Astrocyte (in vitro differentiated cells and primary cell): ENCODE measurements around the gene CLDN1. TPM values are rescaled to one million over a fixed set of nuclear protein-coding genes. Genes with fewer than 3 reads are reported as not detected.

Experiments used
- DNase-seq: peaks from one replicate; pipeline ENCODE4 v3.0.0-alpha.2; 2010; ENCODE audit warnings: low read depth
- FAIRE-seq: peaks from 2 replicates; lab custom pipeline; 2011; peaks lifted over from hg19 to GRCh38; lab: Jason Lieb, UNC
- H2AFZ ChIP-seq: 2 replicates; pipeline ENCODE4 v1.6.0; 2012; ENCODE audit warnings: low read depth, low read length, inconsistent platforms
- H3K27ac ChIP-seq: 2 replicates; pipeline ENCODE4 v1.5.1; 2011; ENCODE audit warnings: low read depth, low read length, inconsistent platforms
- H3K27me3 ChIP-seq: 2 replicates; pipeline ENCODE4 v1.6.0; 2011; ENCODE audit warnings: low read length, inconsistent platforms; ENCODE audit not compliant: insufficient read depth
- H3K36me3 ChIP-seq: 2 replicates; pipeline ENCODE4 v1.5.1; 2011; ENCODE audit warnings: low read length, inconsistent platforms; ENCODE audit not compliant: insufficient read depth
- H3K4me1 ChIP-seq: 2 replicates; pipeline ENCODE4 v1.5.1; 2011; ENCODE audit warnings: low read length, inconsistent platforms; ENCODE audit not compliant: insufficient read depth
- H3K4me2 ChIP-seq: 2 replicates; pipeline ENCODE4 v1.6.0; 2012; ENCODE audit warnings: low read length, inconsistent platforms
- H3K4me3 ChIP-seq: 2 replicates; pipeline ENCODE4 v1.5.1; 2011; ENCODE audit warnings: low read depth, mild to moderate bottlenecking, low read length, inconsistent platforms; ENCODE audit not compliant: insufficient read depth
- H3K79me2 ChIP-seq: 2 replicates; pipeline ENCODE4 v1.6.0; 2012; ENCODE audit warnings: mild to moderate bottlenecking, low read length, inconsistent platforms; ENCODE audit not compliant: insufficient read depth
- H3K9ac ChIP-seq: 2 replicates; pipeline ENCODE4 v1.6.0; 2012; ENCODE audit warnings: mild to moderate bottlenecking, low read length, inconsistent platforms
- H3K9me3 ChIP-seq: 2 replicates; pipeline ENCODE4 v1.5.1; 2012; ENCODE audit warnings: low read depth, mild to moderate bottlenecking, low read length, inconsistent platforms; ENCODE audit not compliant: insufficient read depth
- H4K20me1 ChIP-seq: 2 replicates; pipeline ENCODE4 v1.6.0; 2012; ENCODE audit warnings: low read length, inconsistent platforms; ENCODE audit not compliant: insufficient read depth
- H3K27ac Mint-ChIP-seq: one replicate; pipeline ENCODE4 v1.8.0; 2021; ENCODE audit warnings: mild to moderate bottlenecking, mixed read lengths; ENCODE audit not compliant: unreplicated experiment
- H3K27me3 Mint-ChIP-seq: one replicate; pipeline ENCODE4 v1.8.0; 2021; ENCODE audit warnings: low read depth, mixed read lengths; ENCODE audit not compliant: unreplicated experiment
- H3K36me3 Mint-ChIP-seq: one replicate; pipeline ENCODE4 v1.8.0; 2021; ENCODE audit warnings: low read depth, mixed read lengths; ENCODE audit not compliant: unreplicated experiment
- H3K4me1 Mint-ChIP-seq: one replicate; pipeline ENCODE4 v1.8.0; 2021; ENCODE audit warnings: low read depth, mixed read lengths; ENCODE audit not compliant: unreplicated experiment
- H3K4me3 Mint-ChIP-seq: one replicate; pipeline ENCODE4 v1.8.0; 2021; ENCODE audit warnings: mild to moderate bottlenecking, moderate library complexity, mixed read lengths; ENCODE audit not compliant: unreplicated experiment
- H3K9me3 Mint-ChIP-seq: one replicate; pipeline ENCODE4 v1.8.0; 2021; ENCODE audit warnings: mild to moderate bottlenecking, mixed read lengths; ENCODE audit not compliant: unreplicated experiment
- CTCF ChIP-seq: IDR thresholded peaks from 2 replicates; pipeline ENCODE4 v1.5.1; 2011; ENCODE audit warnings: low read depth, mild to moderate bottlenecking, inconsistent platforms, low read length, moderate library complexity; ENCODE audit not compliant: insufficient read depth
- EZH2 ChIP-seq: IDR thresholded peaks from 2 replicates; pipeline ENCODE4 v1.6.1; 2012; ENCODE audit warnings: mild to moderate bottlenecking, low read length, inconsistent platforms; ENCODE audit not compliant: insufficient read depth
- total RNA-seq: library from RNA; stranded (reverse); gene quantifications from 2 replicates; pipeline ENCODE4 v1.2.1, GENCODE V29; 2021

The CLDN1 gene
- total RNA-seq, 1 donor from 2014 or later, result 35.6 TPM

- Histone ChIP-seq H4K20me1 (no peaks in the 10 kb centered on the region), H3K4me3 (no peak overlapping the region), H3K4me1 (no peaks in the 10 kb centered on the region), H3K9ac (no peak overlapping the region), H3K79me2 (no peaks in the 10 kb centered on the region), H2AFZ (no peak overlapping the region), H3K27ac (no peak overlapping the region), H3K4me2 (no peak overlapping the region), H3K27me3 (no peaks in the 10 kb centered on the region), H3K36me3 (no peaks in the 10 kb centered on the region), H3K9me3 (no peaks in the 10 kb centered on the region)
- H3K9me3 Mint-ChIP-seq, result peaks cover 5% of the 10 kb centered on the region
- H3K27me3 Mint-ChIP-seq, result no peaks in the 10 kb centered on the region
- TF ChIP-seq CTCF (no peak), EZH2 (no peak)
- H3K4me1 Mint-ChIP-seq, result no peaks in the 10 kb centered on the region
- DNase-seq, result no peak
- H3K4me3 Mint-ChIP-seq, result no peak overlapping the region
- FAIRE-seq, result no peak
- H3K27ac Mint-ChIP-seq, result no peak overlapping the region
- no peaks in the 10 kb centered on the region for H3K36me3 Mint-ChIP-seq
Observed at GRCh38 chr3:190352861-190353457, 30.7 kb upstream of the CLDN1 start.

GRCh38 chr3:190346541-190346940 is 24.3 kb upstream of the CLDN1 start:
- H3K27me3 Mint-ChIP-seq, result no peaks in the 10 kb centered on the region
- Histone ChIP-seq H3K79me2 (no peaks in the 10 kb centered on the region), H4K20me1 (no peaks in the 10 kb centered on the region), H3K27ac (peak overlapping the region; percentile 31), H3K36me3 (no peaks in the 10 kb centered on the region), H3K9me3 (no peaks in the 10 kb centered on the region), H3K27me3 (no peaks in the 10 kb centered on the region), H3K4me3 (no peak overlapping the region), H3K4me1 (peaks cover 14% of the 10 kb centered on the region), H3K9ac (peak overlapping the region; percentile 13), H2AFZ (peak overlapping the region; percentile 29), H3K4me2 (no peak overlapping the region)
- H3K27ac Mint-ChIP-seq, result peak overlapping the region; percentile 79
- H3K4me1 Mint-ChIP-seq, result peaks cover 20% of the 10 kb centered on the region
- H3K4me3 Mint-ChIP-seq, result no peak overlapping the region
- TF ChIP-seq EZH2 (no peak), CTCF (no peak)
- peaks cover 2% of the 10 kb centered on the region for H3K36me3 Mint-ChIP-seq
- DNase-seq (peak; percentile 22), FAIRE-seq (no peak)
- H3K9me3 Mint-ChIP-seq, result peaks cover 6% of the 10 kb centered on the region

GRCh38 chr3:190345878-190346277 is 23.6 kb upstream of the CLDN1 start:
- DNase-seq, result no peak
- no peak overlapping the region for H2AFZ ChIP-seq

More at GRCh38 chr3:190345878-190346277, 23.6 kb upstream of the CLDN1 start:
- H3K4me1 Mint-ChIP-seq, result peaks cover 20% of the 10 kb centered on the region
- Histone ChIP-seq H3K9me3 (no peaks in the 10 kb centered on the region), H3K79me2 (no peaks in the 10 kb centered on the region), H3K4me2 (peak overlapping the region; percentile 74), H3K36me3 (no peaks in the 10 kb centered on the region), H3K9ac (peak overlapping the region; percentile 78), H3K4me1 (peaks cover 14% of the 10 kb centered on the region), H3K27me3 (no peaks in the 10 kb centered on the region), H4K20me1 (no peaks in the 10 kb centered on the region), H3K27ac (peak overlapping the region; percentile 94), H3K4me3 (no peak overlapping the region)
- H3K36me3 Mint-ChIP-seq, result peaks cover 2% of the 10 kb centered on the region
- TF ChIP-seq CTCF (no peak), EZH2 (no peak)
- peaks cover 6% of the 10 kb centered on the region for H3K9me3 Mint-ChIP-seq
- H3K27me3 Mint-ChIP-seq, result no peaks in the 10 kb centered on the region
- no peak for FAIRE-seq
- H3K27ac Mint-ChIP-seq, result peak overlapping the region; percentile 99
- no peak overlapping the region for H3K4me3 Mint-ChIP-seq
